Activated T-cell treated with anti-CD3 and anti-CD28 coated beads, Interleukin-2, amount 50 U/mL, for 48 hours (primary cell): ENCODE results near the gene ERI3.
A peak's percentile ranks its signal among the peaks of the same experiment; 100 is the strongest.

Experiments used
- DNase-seq, 2 experiments: peaks; one replicate each; pipeline ENCODE4 v3.0.0-alpha.2; 2020

Gene ERI3

GRCh38 chr1:44315521-44315920 is 39.5 kb downstream of the ERI3 start:
- no peak for DNase-seq

GRCh38 chr1:44314452-44314851 is 40.6 kb downstream of the ERI3 start:
- no peak for DNase-seq

GRCh38 chr1:44313265-44313918 is 41.7 kb downstream of the ERI3 start:
- DNase-seq = no peak

GRCh38 chr1:44312399-44313196 is 42.5 kb downstream of the ERI3 start:
- no peak for DNase-seq

- DNase-seq = no peak
Observed at GRCh38 chr1:44310006-44310405, 45.1 kb downstream of the ERI3 start.

GRCh38 chr1:44305962-44306422 is 49.1 kb downstream of the ERI3 start:
- DNase-seq = peak; percentile 27 to 42

GRCh38 chr1:44303532-44303931 is 51.5 kb downstream of the ERI3 start:
- DNase-seq = no peak

- DNase-seq = no peak
Observed at GRCh38 chr1:44302541-44302940, 52.5 kb downstream of the ERI3 start.

- DNase-seq = no peak
Observed at GRCh38 chr1:44301442-44301841, 53.6 kb downstream of the ERI3 start.

- DNase-seq = no peak
Observed at GRCh38 chr1:44300852-44301251, 54.2 kb downstream of the ERI3 start.

GRCh38 chr1:44297695-44298400 is 57.2 kb downstream of the ERI3 start:
- DNase-seq = no peak

GRCh38 chr1:44296806-44297205 is 58.3 kb downstream of the ERI3 start:
- DNase-seq = no peak

- no peak for DNase-seq
Observed at GRCh38 chr1:44296086-44296485, 59.0 kb downstream of the ERI3 start.

GRCh38 chr1:44294588-44295007 is 60.5 kb downstream of the ERI3 start:
- DNase-seq = no peak

- DNase-seq = no peak
Observed at GRCh38 chr1:44293761-44294315, 61.2 kb downstream of the ERI3 start.

GRCh38 chr1:44292651-44293050 is 62.4 kb downstream of the ERI3 start:
- no peak for DNase-seq

GRCh38 chr1:44290250-44291094 is 64.6 kb downstream of the ERI3 start:
- DNase-seq = no peak

- DNase-seq = no peak
Observed at GRCh38 chr1:44289530-44289929, 65.5 kb downstream of the ERI3 start.

GRCh38 chr1:44288883-44289282 is 66.2 kb downstream of the ERI3 start:
- no peak for DNase-seq

GRCh38 chr1:44284184-44284583 is 70.9 kb downstream of the ERI3 start:
- no peak for DNase-seq

- DNase-seq = no peak
Observed at GRCh38 chr1:44283524-44284173, 71.4 kb downstream of the ERI3 start.
